Heart left ventricle (tissue), 16 donors: ENCODE measurements around the gene ZEB2. TPM values are rescaled to one million over a fixed set of nuclear protein-coding genes. Genes with fewer than 3 reads are reported as not detected.
A peak's percentile ranks its signal among the peaks of the same experiment; 100 is the strongest.

Source experiments
- ATAC-seq, 4 donors: fragments of 200-7000 bp; cut with Tn5 transposase; one replicate each; pipeline ENCODE4 v1.9.1; 2020 to 2022; ENCODE audit warnings: moderate library complexity in 4 of 4, mild to moderate bottlenecking in 3 of 4, moderate number of reproducible peaks in 1 of 4
- DNase-seq, 5 donors: peaks; one replicate each; pipeline ENCODE4 v3.0.0-alpha.2; 2020
- H3K27ac ChIP-seq, 12 donors: fragments of 200-600 bp; sonication (generic) in 4 of 12; one replicate each; pipeline versions ENCODE4 v1.5.0 to v1.8.0; 2016 to 2022; ENCODE audit warnings: mild to moderate bottlenecking in 2 of 12
- H3K27me3 ChIP-seq, 9 donors: fragments of 200-600 bp; sonication (generic) in 2 of 9; one replicate each; pipeline versions ENCODE4 v1.5.1 to v1.8.0; 2016 to 2022; ENCODE audit warnings: mild to moderate bottlenecking in 3 of 9
- H3K36me3 ChIP-seq, 9 donors: fragments of 200-600 bp; sonication (generic) in 2 of 9; one replicate each; pipeline versions ENCODE4 v1.5.0 to v1.8.0; 2018 to 2022; ENCODE audit warnings: mild to moderate bottlenecking in 2 of 9
- H3K4me1 ChIP-seq, 12 donors: fragments of 200-600 bp; sonication (generic) in 4 of 12; one replicate each; pipeline versions ENCODE4 v1.5.0 to v1.8.0; 2016 to 2022; ENCODE audit warnings: mild to moderate bottlenecking in 3 of 12
- H3K4me3 ChIP-seq, 12 donors: fragments of 200-600 bp; sonication (generic) in 4 of 12; one replicate each; pipeline versions ENCODE4 v1.5.0 to v1.8.0; 2017 to 2022; ENCODE audit warnings: mild to moderate bottlenecking in 9 of 12, moderate library complexity in 4 of 12
- H3K9me3 ChIP-seq, 12 donors: fragments of 200-600 bp; sonication (generic) in 4 of 12; one replicate each; pipeline versions ENCODE4 v1.5.0 to v1.8.0; 2016 to 2022; ENCODE audit warnings: mild to moderate bottlenecking in 1 of 12
- POLR2A ChIP-seq, 2 donors: fragments of 450-650 bp; IDR thresholded peaks; one replicate each; pipeline ENCODE4 v1.6.1; 2017; ENCODE audit warnings: antibody characterized with exemption in 2 of 2, mild to moderate bottlenecking in 2 of 2, moderate library complexity in 2 of 2
- WGBS, 4 donors: extraction: QIAGEN DNeasy Blood & Tissue Kit in 2 of 4; methylation state at CpG; one replicate each; pipeline versions ENCODE4 v1.1.5 to v1.1.7; 2013 to 2018; 5-methylcytosine and 5-hydroxymethylcytosine counted together
- intact Hi-C, 10 donors: fragments of 100-400 bp; cut with DNase I; formaldehyde crosslinking; loops; one replicate each; pipeline versions ENCODE4 v1.11.1 to v1.14.2; 2022
- polyA plus RNA-seq, 2 donors: library from polyadenylated mRNA; stranded (reverse); fragments of 200-250 nt; gene quantifications; one replicate each; pipeline ENCODE4 v1.2.3, GENCODE V29; 2013
- total RNA-seq, 9 donors: library from RNA; depleted of rRNA in 2 of 9; stranded (reverse); fragments of >200 nt in 2 of 9; fragmentation: NEBNext Ultra II Directional in 3 of 9; extraction: Animal tissue kit (Norgen Biotek cat#: 25700) in 3 of 9; gene quantifications; one replicate each; pipeline versions ENCODE4 v1.1.0 to v1.2.4, GENCODE V29; 2016 to 2023
- TF ChIP-seq, protein P1 (sequence below), 12 donors: fragments of 200-600 bp; sonication (generic) in 4 of 12; IDR thresholded peaks; one replicate each; pipeline versions ENCODE4 v1.5.0 to v1.8.0; 2018 to 2022; ENCODE audit warnings: antibody characterized with exemption in 12 of 12, mild to moderate bottlenecking in 5 of 12
- donor health status: ischemic (EF 13 %, LVEDD 7.1; RV severe dilation, severe dysfunction).
- donor health status: healthy with polysubstance abuse.
- donor health status: DM: no; HTN: yes; CAD: no.
- donor health status: DM: no; HTN: no; CAD: no.
- donor health status: ischemic (EF 25% LVEDD 6.9; RV normal size, moderate dysfunction).
- donor health status: ischemic (EF 25% LVEDD 5.7; RV mildly dilated, moderate dysfunction).
- donor health status: healthy.
- donor health status: DM: yes; HTN: yes; CAD: no.
- donor health status: ischemic (EF 35%, LVEDD 5.7; RV mildly dilated, moderate dysfunction).
- donor health status: nonischemic (EF 11% LVEDD 7.7; RV severe dilation, severe dysfunction).
- donor health status: DM: yes; HTN: yes; CAD: no.
- donor health status: PGD.
- donor health status: ischemic (EF 29% LVEDD 5.4; RV normal size, mild dysfunction).
- donor health status: nonischemic (EF 23%, LVEDD 6.1; RV moderate dilation, normal function).

ZEB2 gene
- total and polyA plus RNA-seq, 11 donors = 23.1 to 168 (median 82.4) TPM

DNA sequence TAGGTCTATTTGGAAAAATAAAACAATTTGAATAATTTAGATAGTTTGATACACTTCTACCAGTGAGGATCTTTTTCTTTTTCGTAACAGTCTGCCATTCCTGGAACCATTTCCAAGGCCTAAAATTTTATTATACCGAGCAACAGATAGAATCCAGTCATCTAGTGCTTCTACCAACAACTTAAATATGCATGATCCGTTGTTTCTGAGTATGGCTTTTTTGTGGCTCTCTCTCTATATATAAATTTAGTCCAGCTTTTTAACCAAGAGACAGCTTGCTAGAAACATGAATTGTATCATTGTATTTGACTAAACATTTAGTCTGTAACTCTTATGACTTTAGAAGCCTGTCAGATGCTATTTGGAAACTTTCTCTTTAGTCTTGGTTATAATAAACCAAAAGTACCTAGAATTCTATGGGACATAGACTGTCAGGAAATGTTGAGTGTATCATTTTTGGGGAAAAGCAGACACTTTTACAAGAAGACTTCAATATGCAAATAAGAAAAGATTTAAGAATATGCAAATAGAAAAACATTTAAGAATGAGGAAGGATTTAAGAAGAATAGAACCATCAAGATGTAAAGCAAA lies 161.4 kb downstream of the ZEB2 start:
- intact Hi-C loops = no loop called here
- no peaks in the 10 kb centered on the region for H3K36me3 ChIP-seq
- peak overlapping the region in 5 of 12 donors; percentile 1 to 30 (median 19) for H3K27ac ChIP-seq
- DNase-seq = no peak
- no peak overlapping the region for H3K4me3 ChIP-seq
- no peaks in the 10 kb centered on the region for H3K9me3 ChIP-seq
- H3K27me3 ChIP-seq = no peaks in the 10 kb centered on the region
- WGBS, 4 donors = 77 to 85% (median 82%) methylated on average over 3 of the region's 3 CpGs
- TF ChIP-seq, protein P1, sequence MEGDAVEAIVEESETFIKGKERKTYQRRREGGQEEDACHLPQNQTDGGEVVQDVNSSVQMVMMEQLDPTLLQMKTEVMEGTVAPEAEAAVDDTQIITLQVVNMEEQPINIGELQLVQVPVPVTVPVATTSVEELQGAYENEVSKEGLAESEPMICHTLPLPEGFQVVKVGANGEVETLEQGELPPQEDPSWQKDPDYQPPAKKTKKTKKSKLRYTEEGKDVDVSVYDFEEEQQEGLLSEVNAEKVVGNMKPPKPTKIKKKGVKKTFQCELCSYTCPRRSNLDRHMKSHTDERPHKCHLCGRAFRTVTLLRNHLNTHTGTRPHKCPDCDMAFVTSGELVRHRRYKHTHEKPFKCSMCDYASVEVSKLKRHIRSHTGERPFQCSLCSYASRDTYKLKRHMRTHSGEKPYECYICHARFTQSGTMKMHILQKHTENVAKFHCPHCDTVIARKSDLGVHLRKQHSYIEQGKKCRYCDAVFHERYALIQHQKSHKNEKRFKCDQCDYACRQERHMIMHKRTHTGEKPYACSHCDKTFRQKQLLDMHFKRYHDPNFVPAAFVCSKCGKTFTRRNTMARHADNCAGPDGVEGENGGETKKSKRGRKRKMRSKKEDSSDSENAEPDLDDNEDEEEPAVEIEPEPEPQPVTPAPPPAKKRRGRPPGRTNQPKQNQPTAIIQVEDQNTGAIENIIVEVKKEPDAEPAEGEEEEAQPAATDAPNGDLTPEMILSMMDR (IDR thresholded peaks at IDR 0.05) = no peak
- no peak for TF ChIP-seq POLR2A (IDR thresholded peaks at IDR 0.05)
- ATAC-seq = no peak
- peaks cover 0 to 25% (median 0%) of the 10 kb centered on the region in 12 donors for H3K4me1 ChIP-seq

DNA sequence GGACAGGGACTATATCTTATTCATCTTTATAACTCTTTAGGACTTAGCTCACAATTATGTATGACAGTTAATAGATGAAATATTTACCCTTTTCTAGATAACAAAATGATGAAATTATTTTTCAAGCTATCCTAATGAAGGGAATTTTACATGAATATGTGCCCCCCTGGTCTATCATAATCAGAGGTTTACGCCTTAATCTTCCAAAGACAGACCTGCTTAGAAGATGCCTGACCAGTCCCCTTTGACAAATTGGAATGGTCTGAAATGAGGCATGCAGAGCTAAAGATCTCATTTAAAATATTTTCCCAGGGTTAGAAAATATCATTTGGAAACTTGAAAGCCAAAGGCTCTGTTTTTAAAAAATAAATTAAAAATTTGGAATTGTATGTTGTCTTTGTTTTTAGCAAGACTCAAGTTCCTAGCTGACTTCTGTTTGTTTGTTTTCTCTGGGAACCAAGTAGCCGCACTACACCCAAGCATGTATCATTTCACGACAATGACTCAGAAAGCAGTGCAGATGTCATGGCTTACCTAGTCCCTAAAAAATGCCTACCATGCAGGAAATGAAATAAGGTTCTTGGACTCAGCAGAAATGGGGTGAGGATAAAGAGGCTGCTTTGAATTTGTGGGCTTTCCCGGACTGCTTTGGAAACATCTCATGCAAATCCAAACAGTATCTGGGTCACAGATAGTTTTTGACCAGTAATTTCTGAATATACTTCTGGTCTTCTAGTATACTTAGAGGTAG lies 162.1 kb downstream of the ZEB2 start:
- Histone ChIP-seq H3K9me3 (no peaks in the 10 kb centered on the region), H3K27ac (peak overlapping the region in 5 of 12 donors; percentile 1 to 41 (median 21)), H3K36me3 (no peaks in the 10 kb centered on the region), H3K27me3 (no peaks in the 10 kb centered on the region), H3K4me3 (no peak overlapping the region), H3K4me1 (peaks cover 0 to 25% (median 0%) of the 10 kb centered on the region in 12 donors)
- ATAC-seq (peak in 3 of 4 donors; percentile 82 to 97 (median 85)), DNase-seq (no peak)
- intact Hi-C loops = no loop called here
- TF ChIP-seq, protein P1 (IDR thresholded peaks at IDR 0.05) = no peak
- TF ChIP-seq POLR2A (IDR thresholded peaks at IDR 0.05) = no peak
- WGBS, 4 donors = 70 to 79% (median 73%) methylated on average over 4 of the region's 4 CpGs

DNA sequence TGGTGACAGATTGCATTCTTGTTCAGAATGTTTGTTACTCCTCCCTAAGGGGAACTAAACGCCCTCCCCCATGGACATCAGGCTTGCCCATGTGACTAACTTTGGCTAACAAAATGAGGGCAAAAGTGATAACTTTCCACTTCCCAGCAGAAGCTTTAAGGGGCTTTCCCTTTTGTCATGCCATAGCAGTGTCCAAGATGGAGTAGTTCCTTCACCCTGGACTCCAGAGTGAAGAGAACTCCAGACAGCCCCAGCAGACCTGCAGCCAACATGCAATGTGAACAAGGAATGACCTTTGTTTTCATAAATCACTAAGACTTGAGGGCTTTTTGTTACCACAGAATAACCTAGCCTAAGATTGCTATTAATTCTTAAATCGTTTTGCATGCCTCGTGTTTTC lies 163.5 kb downstream of the ZEB2 start:
- peaks cover 0 to 25% (median 0%) of the 10 kb centered on the region in 12 donors for H3K4me1 ChIP-seq
- no peaks in the 10 kb centered on the region for H3K9me3 ChIP-seq
- no peaks in the 10 kb centered on the region for H3K36me3 ChIP-seq
- TF ChIP-seq, protein P1 (IDR thresholded peaks at IDR 0.05) = no peak
- TF ChIP-seq POLR2A (IDR thresholded peaks at IDR 0.05) = no peak
- no peak for DNase-seq
- no peak overlapping the region for H3K27ac ChIP-seq
- 80 to 90% (median 83%) methylated on average over 3 of the region's 3 CpGs for WGBS, 4 donors
- no peaks in the 10 kb centered on the region for H3K27me3 ChIP-seq
- H3K4me3 ChIP-seq = no peak overlapping the region
- intact Hi-C loops = no loop called here
- no peak for ATAC-seq

DNA sequence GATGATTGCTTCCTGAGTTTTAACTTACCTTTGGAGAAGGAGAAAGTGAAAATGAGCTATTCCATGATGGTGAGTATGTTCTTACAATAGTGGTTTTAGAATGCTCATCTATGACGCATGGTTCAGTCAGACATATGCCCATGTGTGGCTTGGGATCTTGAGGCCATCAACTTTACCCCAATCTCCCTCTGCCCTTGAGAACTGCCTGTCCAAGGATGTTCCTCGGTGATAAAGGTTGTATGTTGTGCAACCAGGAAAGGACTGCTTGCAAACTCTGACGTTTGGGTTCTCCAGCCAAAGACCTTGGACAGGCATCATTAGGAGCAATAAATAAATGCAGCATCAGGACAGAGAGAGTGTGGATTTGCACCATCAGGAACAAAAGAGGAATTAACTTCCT lies 165.0 kb downstream of the ZEB2 start:
- TF ChIP-seq, protein P1 (IDR thresholded peaks at IDR 0.05) = no peak
- TF ChIP-seq POLR2A (IDR thresholded peaks at IDR 0.05) = no peak
- Histone ChIP-seq H3K4me1 (peaks cover 0 to 39% (median 6%) of the 10 kb centered on the region in 12 donors), H3K27me3 (no peaks in the 10 kb centered on the region), H3K27ac (no peak overlapping the region), H3K9me3 (no peaks in the 10 kb centered on the region), H3K36me3 (no peaks in the 10 kb centered on the region), H3K4me3 (no peak overlapping the region)
- 67 to 82% (median 73%) methylated on average over 3 of the region's 3 CpGs for WGBS, 4 donors
- ATAC-seq (no peak), DNase-seq (no peak)
- intact Hi-C loops = no loop called here
